ENCODE measurements around the gene C1orf232. TPM values are rescaled to one million over a fixed set of nuclear protein-coding genes. Genes with fewer than 3 reads are reported as not detected.

C1orf232 gene
- total RNA-seq, 2 experiments from 2014 or later, result not detected

- no peak overlapping the region for H3K4me3 ChIP-seq (ENCODE audit: low read length)
- Mint-ChIP-seq H3K36me3 (ENCODE audit: low read depth) (no peaks in the 10 kb centered on the region), H3K27ac (no peak overlapping the region), H3K4me1 (ENCODE audit: low read depth) (peaks cover 16% of the 10 kb centered on the region), H3K9me3 (no peaks in the 10 kb centered on the region), H3K4me3 (no peak overlapping the region), H3K27me3 (no peaks in the 10 kb centered on the region)
- ATAC-seq (ENCODE audit: poor library complexity) (no peak), DNase-seq (no peak)
- no peak for TF ChIP-seq CTCF (IDR thresholded peaks at IDR 0.05)
- no peaks in the 10 kb centered on the region for H3K9me3 ChIP-seq (ENCODE audit: control insufficient read depth in 1 of 2, insufficient read depth in 1 of 2, low read length in 2 of 2)
- no peaks in the 10 kb centered on the region for H3K36me3 ChIP-seq (ENCODE audit: insufficient read depth, low read length)
- no peaks in the 10 kb centered on the region for H3K27me3 ChIP-seq (ENCODE audit: control insufficient read depth in 1 of 2, insufficient read depth in 2 of 2, low read length in 2 of 2)
- ChIA-PET POLR2A (interaction anchor here (0.7 kb wide), 1 partner anchor 151 kb away, joined by 3 read pairs; no protein-coding TSS in a partner anchor), CTCF (interaction anchor here (7.7 kb wide), 1 partner anchor 13 kb away, joined by 41 read pairs; no protein-coding TSS in a partner anchor)
- intact Hi-C loops (cut with DNase I, micrococcal nuclease), result no loop called here
- no peak overlapping the region for H3K27ac ChIP-seq (ENCODE audit: low read depth in 1 of 2, low read length in 2 of 2)
- H3K4me1 ChIP-seq (ENCODE audit: insufficient read depth, low read length), result peaks cover 10% of the 10 kb centered on the region
Measured at GRCh38 chr1:26132128-26132833, 36.5 kb downstream of the C1orf232 start.

- ChIA-PET CTCF (interaction anchor here (7.7 kb wide), 1 partner anchor 14 kb away, joined by 41 read pairs; no protein-coding TSS in a partner anchor), POLR2A (interaction anchor here (0.8 to 1.1 kb wide), 2 partner anchors 12 to 19 kb away, joined by 3 to 5 read pairs; partner anchors contain the start of gene PDIK1L)
- intact Hi-C loops (cut with DNase I, micrococcal nuclease), result no loop called here
- H3K4me1 Mint-ChIP-seq (ENCODE audit: low read depth), result peaks cover 30% of the 10 kb centered on the region
- no peak overlapping the region for H3K4me3 Mint-ChIP-seq
- H3K36me3 Mint-ChIP-seq (ENCODE audit: low read depth), result peaks cover 4% of the 10 kb centered on the region
- peaks cover 17% of the 10 kb centered on the region for H3K4me1 ChIP-seq (ENCODE audit: insufficient read depth, low read length)
- no peaks in the 10 kb centered on the region for H3K9me3 ChIP-seq (ENCODE audit: control insufficient read depth in 1 of 2, insufficient read depth in 1 of 2, low read length in 2 of 2)
- no peak overlapping the region for H3K27ac ChIP-seq (ENCODE audit: low read depth in 1 of 2, low read length in 2 of 2)
- H3K27me3 Mint-ChIP-seq, result no peaks in the 10 kb centered on the region
- H3K9me3 Mint-ChIP-seq, result no peaks in the 10 kb centered on the region
- no peak for DNase-seq
- H3K27ac Mint-ChIP-seq, result no peak overlapping the region
- no peaks in the 10 kb centered on the region for H3K27me3 ChIP-seq (ENCODE audit: control insufficient read depth in 1 of 2, insufficient read depth in 2 of 2, low read length in 2 of 2)
- no peak overlapping the region for H3K4me3 ChIP-seq (ENCODE audit: low read length)
- no peak for TF ChIP-seq CTCF (IDR thresholded peaks at IDR 0.05)
- ATAC-seq (ENCODE audit: poor library complexity), result no peak
- H3K36me3 ChIP-seq (ENCODE audit: insufficient read depth, low read length), result no peaks in the 10 kb centered on the region
Measured at GRCh38 chr1:26130695-26131094, 38.1 kb downstream of the C1orf232 start.

- H3K4me3 ChIP-seq (ENCODE audit: low read length), result no peak overlapping the region
- H3K9me3 ChIP-seq (ENCODE audit: control insufficient read depth in 1 of 2, insufficient read depth in 1 of 2, low read length in 2 of 2), result no peaks in the 10 kb centered on the region
- CTCF ChIA-PET, result interaction anchor here (7.7 kb wide), 1 partner anchor 15 kb away, joined by 41 read pairs; no protein-coding TSS in a partner anchor
- H3K4me1 ChIP-seq (ENCODE audit: insufficient read depth, low read length), result peaks cover 17% of the 10 kb centered on the region
- intact Hi-C loops (cut with DNase I, micrococcal nuclease), result loop anchor here in 1 of 2 experiments (2.0 kb wide), 1 partner anchor 13 kb away; no protein-coding TSS in a partner anchor
- TF ChIP-seq CTCF (IDR thresholded peaks at IDR 0.05), result no peak
- Mint-ChIP-seq H3K9me3 (no peaks in the 10 kb centered on the region), H3K4me3 (no peak overlapping the region), H3K27ac (no peak overlapping the region), H3K4me1 (ENCODE audit: low read depth) (peaks cover 37% of the 10 kb centered on the region), H3K36me3 (ENCODE audit: low read depth) (peaks cover 6% of the 10 kb centered on the region), H3K27me3 (no peaks in the 10 kb centered on the region)
- H3K36me3 ChIP-seq (ENCODE audit: insufficient read depth, low read length), result no peaks in the 10 kb centered on the region
- DNase-seq (no peak), ATAC-seq (ENCODE audit: poor library complexity) (no peak)
- no peak overlapping the region for H3K27ac ChIP-seq (ENCODE audit: low read depth in 1 of 2, low read length in 2 of 2)
- H3K27me3 ChIP-seq (ENCODE audit: control insufficient read depth in 1 of 2, insufficient read depth in 2 of 2, low read length in 2 of 2), result no peaks in the 10 kb centered on the region
- POLR2A ChIA-PET, result interaction anchor here (0.8 kb wide), 1 partner anchor 13 kb away, joined by 3 read pairs; no protein-coding TSS in a partner anchor
Measured at GRCh38 chr1:26129778-26130177, 39.0 kb downstream of the C1orf232 start.
